Body of pancreas (tissue), 4 donors: Measurements from ENCODE around the gene GOPC. TPM values are rescaled to one million over a fixed set of nuclear protein-coding genes. Genes with fewer than 3 reads are reported as not detected.

ENCODE experiments used
- ATAC-seq: fragments of 150-250 bp; one replicate; pipeline ENCODE4 v1.9.1; 2016
- DNase-seq, 4 donors: peaks; one replicate each; pipeline ENCODE4 v3.0.0-alpha.2; 2019
- H3K27ac ChIP-seq, 4 donors: fragments of 200-600 bp; sonication (generic); 1 replicate in 3 of 4; 2 replicates in 1 of 4; pipeline versions ENCODE4 v1.5.1 to v1.6.1; 2016 to 2019; ENCODE audit warnings: mild to moderate bottlenecking in 1 of 4, mixed read lengths in 1 of 4, moderate library complexity in 1 of 4
- H3K27me3 ChIP-seq, 2 donors: fragments of 200-600 bp; sonication (generic); one replicate each; pipeline ENCODE4 v1.6.0; 2016; ENCODE audit warnings: mild to moderate bottlenecking in 1 of 2
- H3K36me3 ChIP-seq, 2 donors: fragments of 200-600 bp; sonication (generic); replicated peaks in 1 of 2; 2 replicates each; pipeline ENCODE4 v1.5.1; 2016; ENCODE audit warnings: low read depth in 2 of 2; ENCODE audit not compliant: insufficient read depth in 1 of 2
- H3K4me1 ChIP-seq: fragments of 200-600 bp; sonication (generic); one replicate; pipeline ENCODE4 v1.6.0; 2016
- H3K4me3 ChIP-seq, 2 donors: fragments of 200-600 bp; sonication (generic); 1 replicate in 1 of 2; 2 replicates in 1 of 2; pipeline ENCODE4 v1.5.1; 2016 to 2019
- H3K9me3 ChIP-seq, 3 donors: fragments of 200-600 bp; sonication (generic); 1 replicate in 2 of 3; 2 replicates in 1 of 3; pipeline ENCODE4 v1.5.1; 2016
- CTCF ChIP-seq, 7 experiments: fragments of 450-650 bp in 4 of 7; fragments of 200-600 bp in 3 of 7; sonication (generic) in 3 of 7; IDR thresholded peaks; one replicate each; pipeline ENCODE4 v1.5.1; 2016 to 2019; ENCODE audit warnings: antibody characterized with exemption in 7 of 7
- POLR2A ChIP-seq, 3 donors: fragments of 450-650 bp; IDR thresholded peaks; one replicate each; pipeline ENCODE4 v1.6.1; 2016; ENCODE audit warnings: antibody characterized with exemption in 3 of 3, mild to moderate bottlenecking in 2 of 3
- WGBS, 2 donors: methylation state at CpG; one replicate each; pipeline ENCODE4 v1.1.5; 2017; 5-methylcytosine and 5-hydroxymethylcytosine counted together
- intact Hi-C: fragments of 100-400 bp; cut with DNase I; formaldehyde crosslinking; loops from one replicate; pipeline ENCODE4 v1.15.1; 2023
- total RNA-seq, 2 donors: library from RNA; depleted of rRNA; stranded (reverse); fragments of >200 nt; gene quantifications; one replicate each; pipeline ENCODE4 v1.1.0, GENCODE V29; 2016

Gene GOPC
- total RNA-seq, 2 donors from 2014 or later, result 7.9 to 16.6 TPM

- H3K36me3 ChIP-seq, result no peaks in the 10 kb centered on the region
- H3K4me1 ChIP-seq, result peaks cover 17% of the 10 kb centered on the region
- 30 to 31% methylated on average over 2 of the region's 2 CpGs for WGBS, 2 donors
- H3K9me3 ChIP-seq, result no peaks in the 10 kb centered on the region
- DNase-seq (no peak), ATAC-seq (no peak)
- H3K4me3 ChIP-seq, result no peak overlapping the region
- intact Hi-C loops, result no loop called here
- TF ChIP-seq CTCF (IDR thresholded peaks at IDR 0.05) (no peak), POLR2A (IDR thresholded peaks at IDR 0.05) (no peak)
- H3K27me3 ChIP-seq, result no peaks in the 10 kb centered on the region
- peak overlapping the region in 2 of 4 donors; percentile 5 to 10 for H3K27ac ChIP-seq
Observed at GRCh38 chr6:117512987-117513573, 89.2 kb downstream of the GOPC start.

GRCh38 chr6:117512056-117512828 is 90.1 kb downstream of the GOPC start:
- WGBS, 2 donors, result 77 to 87% methylated on average over 7 of the region's 7 CpGs
- no peaks in the 10 kb centered on the region for H3K9me3 ChIP-seq
- H3K27me3 ChIP-seq, result no peaks in the 10 kb centered on the region
- no peak overlapping the region for H3K4me3 ChIP-seq
- H3K4me1 ChIP-seq, result peaks cover 17% of the 10 kb centered on the region
- TF ChIP-seq CTCF (IDR thresholded peaks at IDR 0.05), result no peak
- no peak for TF ChIP-seq POLR2A (IDR thresholded peaks at IDR 0.05)
- DNase-seq (no peak), ATAC-seq (no peak)
- intact Hi-C loops, result no loop called here
- no peaks in the 10 kb centered on the region for H3K36me3 ChIP-seq
- no peak overlapping the region for H3K27ac ChIP-seq

Other genes with a start within 250 kb of the GOPC start
- not detected for gene ROS1, start 176.6 kb downstream of the GOPC start, total RNA-seq
- 10 to 100 TPM; 10.6 to 11.5 TPM for gene DCBLD1, start 119.8 kb downstream of the GOPC start, total RNA-seq
- 10 to 100 TPM; 17.6 to 17.8 TPM for gene NUS1, start 73.0 kb upstream of the GOPC start, total RNA-seq